H9 (cell line): ENCODE data around the gene CTNNA1. TPM values are rescaled to one million over a fixed set of nuclear protein-coding genes. Genes with fewer than 3 reads are reported as not detected.

Experiments
- DNase-seq: peaks from one replicate; pipeline ENCODE4 v3.0.0-alpha.2; 2017
- H2AFZ ChIP-seq: one replicate; pipeline ENCODE4 v1.6.1; 2013; ENCODE audit warnings: mild to moderate bottlenecking, low read length, control low read depth, moderate library complexity
- H2AK5ac ChIP-seq: 2 replicates; pipeline ENCODE4 v1.6.1; 2013; ENCODE audit warnings: low read length, control low read depth, mixed read lengths; ENCODE audit not compliant: insufficient read length
- H2BK120ac ChIP-seq: one replicate; pipeline ENCODE4 v1.6.1; 2013; ENCODE audit warnings: low read depth, mild to moderate bottlenecking, low read length, control low read depth, inconsistent platforms; ENCODE audit not compliant: poor library complexity, severe bottlenecking
- H2BK12ac ChIP-seq: 2 replicates; pipeline ENCODE4 v1.6.1; 2013; ENCODE audit warnings: low read length, control low read depth, mixed read lengths, low read depth; ENCODE audit not compliant: insufficient read length
- H2BK15ac ChIP-seq: 2 replicates; pipeline ENCODE4 v1.6.1; 2013; ENCODE audit warnings: low read depth, low read length, control low read depth
- H2BK20ac ChIP-seq: one replicate; pipeline ENCODE4 v1.6.1; 2013; ENCODE audit warnings: low read depth, mild to moderate bottlenecking, low read length, control low read depth, inconsistent platforms; ENCODE audit not compliant: poor library complexity, severe bottlenecking
- H2BK5ac ChIP-seq: 2 replicates; pipeline ENCODE4 v1.6.1; 2013; ENCODE audit warnings: low read length, control low read depth, mixed read lengths; ENCODE audit not compliant: insufficient read length
- H3K14ac ChIP-seq: 2 replicates; pipeline ENCODE4 v1.6.1; 2013; ENCODE audit warnings: low read length, control low read depth; ENCODE audit not compliant: insufficient read depth
- H3K18ac ChIP-seq: 2 replicates; pipeline ENCODE4 v1.6.1; 2013; ENCODE audit warnings: low read depth, mild to moderate bottlenecking, mixed read lengths, low read length, control low read depth; ENCODE audit not compliant: insufficient read length
- H3K23ac ChIP-seq: 2 replicates; pipeline ENCODE4 v1.6.1; 2013; ENCODE audit warnings: low read length, control low read depth, mixed read lengths, low read depth; ENCODE audit not compliant: insufficient read length
- H3K23me2 ChIP-seq: 2 replicates; pipeline ENCODE4 v1.6.1; 2013; ENCODE audit warnings: low read depth, mild to moderate bottlenecking, mixed read lengths, low read length, control low read depth; ENCODE audit not compliant: insufficient read length, poor library complexity, severe bottlenecking
- H3K27ac ChIP-seq: 2 replicates; pipeline ENCODE4 v1.5.1; 2013; ENCODE audit warnings: low read length, control low read depth, mixed read lengths, low read depth; ENCODE audit not compliant: insufficient read length
- H3K27me3 ChIP-seq: 2 replicates; pipeline ENCODE4 v1.6.1; 2013; ENCODE audit warnings: low read length, control low read depth, inconsistent platforms; ENCODE audit not compliant: insufficient read depth
- H3K4ac ChIP-seq: 2 replicates; pipeline ENCODE4 v1.6.1; 2013; ENCODE audit warnings: low read depth, mild to moderate bottlenecking, control low read depth, inconsistent platforms, low read length, moderate library complexity
- H3K4me1 ChIP-seq: 2 replicates; pipeline ENCODE4 v1.6.1; 2013; ENCODE audit warnings: low read length, control low read depth, inconsistent platforms; ENCODE audit not compliant: insufficient read depth
- H3K4me2 ChIP-seq: 2 replicates; pipeline ENCODE4 v1.6.1; 2013; ENCODE audit warnings: low read length, control low read depth, mixed read lengths; ENCODE audit not compliant: insufficient read length, insufficient read depth
- H3K56ac ChIP-seq: 2 replicates; pipeline ENCODE4 v1.6.1; 2013; ENCODE audit warnings: low read depth, mild to moderate bottlenecking, mixed read lengths, low read length, control low read depth; ENCODE audit not compliant: insufficient read length
- H3K79me1 ChIP-seq: 2 replicates; pipeline ENCODE4 v1.6.1; 2013; ENCODE audit warnings: low read depth, mild to moderate bottlenecking, moderate library complexity, low read length, control low read depth, inconsistent platforms; ENCODE audit not compliant: insufficient read depth, poor library complexity, severe bottlenecking
- H3K79me2 ChIP-seq: 2 replicates; pipeline ENCODE4 v1.6.1; 2013; ENCODE audit warnings: low read length, control low read depth, inconsistent platforms; ENCODE audit not compliant: insufficient read depth
- H3K9ac ChIP-seq: 2 replicates; pipeline ENCODE4 v1.6.1; 2013; ENCODE audit warnings: low read length, control low read depth, mixed read lengths; ENCODE audit not compliant: insufficient read length; ENCODE audit errors: extremely low read depth
- H3K9me3 ChIP-seq: one replicate; pipeline ENCODE4 v1.6.1; 2013; ENCODE audit warnings: low read depth, low read length, inconsistent platforms; ENCODE audit not compliant: control insufficient read depth
- H3T11ph ChIP-seq: one replicate; pipeline ENCODE4 v1.6.1; 2013; ENCODE audit warnings: mild to moderate bottlenecking, low read length, control low read depth, inconsistent platforms
- H4K20me1 ChIP-seq: one replicate; pipeline ENCODE4 v1.6.1; 2013; ENCODE audit not compliant: control insufficient read depth, insufficient read length, insufficient read depth
- H4K5ac ChIP-seq: 2 replicates; pipeline ENCODE4 v1.6.1; 2013; ENCODE audit warnings: low read depth, mild to moderate bottlenecking, mixed read lengths, low read length, control low read depth; ENCODE audit not compliant: insufficient read length
- H4K8ac ChIP-seq: replicated peaks from 2 replicates; pipeline ENCODE4 v1.6.1; 2013; ENCODE audit warnings: low read length, control low read depth, mixed read lengths, low read depth; ENCODE audit not compliant: insufficient read length
- H4K91ac ChIP-seq: 2 replicates; pipeline ENCODE4 v1.6.1; 2013; ENCODE audit warnings: low read depth, mild to moderate bottlenecking, moderate library complexity, mixed read lengths, low read length, control low read depth; ENCODE audit not compliant: insufficient read length
- H3K27ac Mint-ChIP-seq, 3 experiments: 2 replicates in 2 of 3; 3 replicates in 1 of 3; pipeline ENCODE4 v1.8.0; 2020 to 2021; ENCODE audit warnings: mixed read lengths in 3 of 3, mild to moderate bottlenecking in 1 of 3, moderate library complexity in 1 of 3
- H3K27me3 Mint-ChIP-seq: 2 replicates; pipeline ENCODE4 v1.8.0; 2021; ENCODE audit warnings: low read depth, mild to moderate bottlenecking, moderate library complexity, mixed read lengths
- H3K36me3 Mint-ChIP-seq, 3 experiments: 2 replicates in 2 of 3; 3 replicates in 1 of 3; pipeline ENCODE4 v1.8.0; 2020 to 2021; ENCODE audit warnings: low read depth in 3 of 3, mixed read lengths in 3 of 3; ENCODE audit not compliant: insufficient read depth in 1 of 3
- H3K4me1 Mint-ChIP-seq, 2 experiments: 2 replicates each; pipeline ENCODE4 v1.8.0; 2020; ENCODE audit warnings: mixed read lengths in 2 of 2
- H3K4me3 Mint-ChIP-seq, 2 experiments: 2 replicates in 1 of 2; 3 replicates in 1 of 2; pipeline ENCODE4 v1.8.0; 2020 to 2021; ENCODE audit warnings: mild to moderate bottlenecking in 2 of 2, mixed read lengths in 2 of 2, moderate library complexity in 1 of 2
- H3K9me3 Mint-ChIP-seq, 2 experiments: 2 replicates in 1 of 2; 3 replicates in 1 of 2; pipeline ENCODE4 v1.8.0; 2020; ENCODE audit warnings: mild to moderate bottlenecking in 2 of 2, mixed read lengths in 2 of 2, moderate library complexity in 1 of 2
- WGBS: extraction: QIAGEN DNeasy Blood & Tissue Kit; methylation state at CpG from one replicate; pipeline ENCODE4 v1.1.7; 2013; ENCODE audit warnings: missing lambda C conversion rate, low lambda C conversion rate, mixed read lengths; ENCODE audit not compliant: insufficient read length; ENCODE audit errors: extremely low coverage; 5-methylcytosine and 5-hydroxymethylcytosine counted together
- total RNA-seq: library from RNA; stranded (reverse); gene quantifications from 2 replicates; pipeline ENCODE4 v1.2.1, GENCODE V29; 2021
- TF ChIP-seq, protein P1 (sequence below): fragments of 200-600 bp; sonication (generic); conservative IDR thresholded peaks from 3 replicates; pipeline ENCODE4 v1.8.0; 2021; ENCODE audit warnings: antibody characterized with exemption, mild to moderate bottlenecking

Gene CTNNA1
- total RNA-seq, 1 experiment from 2014 or later: 354 TPM

DNA sequence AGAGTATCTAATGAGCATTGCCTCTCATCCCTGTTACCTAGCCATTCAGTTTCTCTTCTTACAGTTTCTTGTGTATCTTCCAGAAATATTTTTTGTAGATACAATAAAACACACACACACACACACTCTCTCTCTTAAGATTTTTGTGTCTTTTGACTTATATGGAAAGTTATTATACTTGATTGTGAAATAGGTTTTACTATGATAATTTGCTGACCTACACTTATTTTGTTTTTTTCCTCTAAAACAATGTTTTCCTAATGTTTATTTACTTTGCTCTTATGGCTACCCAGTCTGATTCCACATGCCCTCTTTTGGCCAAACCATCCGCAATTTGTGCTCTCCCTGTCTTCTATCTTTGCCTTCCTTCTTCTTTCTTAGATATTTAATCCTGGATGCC is 96.7 kb downstream of the CTNNA1 start:
- no peaks in the 10 kb centered on the region; the same call in 1 of the 2 replicates for H3K79me2 ChIP-seq
- H3K4me2 ChIP-seq: no peak overlapping the region
- H2BK120ac ChIP-seq: no peak overlapping the region
- Mint-ChIP-seq H3K27ac (peak overlapping the region in 1 of 3 experiments; percentile 1; a peak in 2 of 7 replicates), H3K36me3 (peaks cover 0 to 9% (median 0%) of the 10 kb centered on the region in 3 experiments; a peak in 1 of 7 replicates), H3K4me1 (peaks cover 52 to 56% of the 10 kb centered on the region in 2 experiments), H3K27me3 (no peaks in the 10 kb centered on the region), H3K9me3 (no peaks in the 10 kb centered on the region), H3K4me3 (no peak overlapping the region)
- no peak overlapping the region for H3K4ac ChIP-seq
- no peak overlapping the region for H2BK15ac ChIP-seq
- H3K14ac ChIP-seq: no peak overlapping the region
- no peaks in the 10 kb centered on the region for H3K27me3 ChIP-seq
- H3T11ph ChIP-seq: no peak overlapping the region
- H3K27ac ChIP-seq: no peak overlapping the region
- H3K23me2 ChIP-seq: no peaks in the 10 kb centered on the region
- no peak overlapping the region for H3K56ac ChIP-seq
- TF ChIP-seq, protein P1, sequence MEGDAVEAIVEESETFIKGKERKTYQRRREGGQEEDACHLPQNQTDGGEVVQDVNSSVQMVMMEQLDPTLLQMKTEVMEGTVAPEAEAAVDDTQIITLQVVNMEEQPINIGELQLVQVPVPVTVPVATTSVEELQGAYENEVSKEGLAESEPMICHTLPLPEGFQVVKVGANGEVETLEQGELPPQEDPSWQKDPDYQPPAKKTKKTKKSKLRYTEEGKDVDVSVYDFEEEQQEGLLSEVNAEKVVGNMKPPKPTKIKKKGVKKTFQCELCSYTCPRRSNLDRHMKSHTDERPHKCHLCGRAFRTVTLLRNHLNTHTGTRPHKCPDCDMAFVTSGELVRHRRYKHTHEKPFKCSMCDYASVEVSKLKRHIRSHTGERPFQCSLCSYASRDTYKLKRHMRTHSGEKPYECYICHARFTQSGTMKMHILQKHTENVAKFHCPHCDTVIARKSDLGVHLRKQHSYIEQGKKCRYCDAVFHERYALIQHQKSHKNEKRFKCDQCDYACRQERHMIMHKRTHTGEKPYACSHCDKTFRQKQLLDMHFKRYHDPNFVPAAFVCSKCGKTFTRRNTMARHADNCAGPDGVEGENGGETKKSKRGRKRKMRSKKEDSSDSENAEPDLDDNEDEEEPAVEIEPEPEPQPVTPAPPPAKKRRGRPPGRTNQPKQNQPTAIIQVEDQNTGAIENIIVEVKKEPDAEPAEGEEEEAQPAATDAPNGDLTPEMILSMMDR: no peak
- H2BK5ac ChIP-seq: no peak overlapping the region
- H2BK12ac ChIP-seq: no peak overlapping the region
- WGBS: no CpG with 5 or more reads among the region's 1 CpG
- H3K9ac ChIP-seq: no peak overlapping the region
- no peak overlapping the region for H3K18ac ChIP-seq
- H4K8ac ChIP-seq: no peak overlapping the region
- no peak for DNase-seq
- no peaks in the 10 kb centered on the region for H3K9me3 ChIP-seq
- H2BK20ac ChIP-seq: no peak overlapping the region
- H2AK5ac ChIP-seq: no peak overlapping the region
- no peak overlapping the region for H2AFZ ChIP-seq
- peaks cover 9% of the 10 kb centered on the region for H3K79me1 ChIP-seq
- no peak overlapping the region for H4K5ac ChIP-seq
- H3K23ac ChIP-seq: no peak overlapping the region
- H4K91ac ChIP-seq: no peak overlapping the region
- no peaks in the 10 kb centered on the region for H4K20me1 ChIP-seq
- H3K4me1 ChIP-seq: no peaks in the 10 kb centered on the region; the same call in 1 of the 2 replicates
